ENCODE results near the gene GALNT16. TPM values are rescaled to one million over a fixed set of nuclear protein-coding genes. Genes with fewer than 3 reads are reported as not detected.

Gene GALNT16
- total RNA-seq, 2 experiments from 2014 or later, result not detected

GRCh38 chr14:69313176-69313575, 53.2 kb downstream of the GALNT16 start:
- no peak overlapping the region for H3K4me3 Mint-ChIP-seq
- H3K36me3 Mint-ChIP-seq, result no peaks in the 10 kb centered on the region
- no peak for DNase-seq
- no peaks in the 10 kb centered on the region for H3K4me1 Mint-ChIP-seq (ENCODE audit: low read depth)
- H3K9me3 Mint-ChIP-seq, result peaks cover 4% of the 10 kb centered on the region
- ChIA-PET POLR2A (no interaction called here), CTCF (no interaction called here)
- intact Hi-C loops (cut with micrococcal nuclease), result no loop called here
- H3K27me3 Mint-ChIP-seq, result peaks cover 11% of the 10 kb centered on the region
- H3K27ac Mint-ChIP-seq, result no peak overlapping the region

- Mint-ChIP-seq H3K4me3 (no peak overlapping the region), H3K27ac (no peak overlapping the region), H3K9me3 (peaks cover 4% of the 10 kb centered on the region), H3K36me3 (no peaks in the 10 kb centered on the region), H3K27me3 (peaks cover 11% of the 10 kb centered on the region), H3K4me1 (ENCODE audit: low read depth) (no peaks in the 10 kb centered on the region)
- intact Hi-C loops (cut with micrococcal nuclease), result no loop called here
- CTCF ChIA-PET, result interaction anchor here (0.7 kb wide), 1 partner anchor 172 kb away, joined by 3 read pairs; no protein-coding TSS in a partner anchor
- POLR2A ChIA-PET, result no interaction called here
- no peak for DNase-seq
These were observed 54.4 kb downstream of the GALNT16 start for GRCh38 chr14:69314327-69314726.

- no peak overlapping the region for H3K4me3 Mint-ChIP-seq
- no peaks in the 10 kb centered on the region for H3K36me3 Mint-ChIP-seq
- H3K27me3 Mint-ChIP-seq, result peaks cover 9% of the 10 kb centered on the region
- H3K27ac Mint-ChIP-seq, result no peak overlapping the region
- ChIA-PET CTCF (interaction anchor here (0.7 kb wide), 1 partner anchor 171 kb away, joined by 3 read pairs; no protein-coding TSS in a partner anchor), POLR2A (no interaction called here)
- intact Hi-C loops (cut with micrococcal nuclease), result no loop called here
- no peaks in the 10 kb centered on the region for H3K4me1 Mint-ChIP-seq (ENCODE audit: low read depth)
- H3K9me3 Mint-ChIP-seq, result peaks cover 4% of the 10 kb centered on the region
- DNase-seq, result no peak
These were observed 55.3 kb downstream of the GALNT16 start for GRCh38 chr14:69315301-69315700.

GRCh38 chr14:69316449-69317101, 56.6 kb downstream of the GALNT16 start:
- H3K27me3 Mint-ChIP-seq, result peaks cover under 1% of the 10 kb centered on the region
- H3K4me1 Mint-ChIP-seq (ENCODE audit: low read depth), result no peaks in the 10 kb centered on the region
- peak; percentile 3 for DNase-seq
- intact Hi-C loops (cut with micrococcal nuclease), result no loop called here
- peaks cover 4% of the 10 kb centered on the region for H3K9me3 Mint-ChIP-seq
- H3K27ac Mint-ChIP-seq, result no peak overlapping the region
- no peaks in the 10 kb centered on the region for H3K36me3 Mint-ChIP-seq
- H3K4me3 Mint-ChIP-seq, result no peak overlapping the region
- POLR2A ChIA-PET, result no interaction called here
- CTCF ChIA-PET, result interaction anchor here (1.0 kb wide), 1 partner anchor 226 kb away, joined by 4 read pairs; no protein-coding TSS in a partner anchor

- no peaks in the 10 kb centered on the region for H3K4me1 Mint-ChIP-seq (ENCODE audit: low read depth)
- H3K27me3 Mint-ChIP-seq, result no peaks in the 10 kb centered on the region
- peak; percentile 1 for DNase-seq
- ChIA-PET POLR2A (no interaction called here), CTCF (interaction anchor here (1.0 kb wide), 1 partner anchor 227 kb away, joined by 4 read pairs; no protein-coding TSS in a partner anchor)
- H3K9me3 Mint-ChIP-seq, result peaks cover 4% of the 10 kb centered on the region
- intact Hi-C loops (cut with micrococcal nuclease), result no loop called here
- H3K36me3 Mint-ChIP-seq, result no peaks in the 10 kb centered on the region
- H3K4me3 Mint-ChIP-seq, result no peak overlapping the region
- no peak overlapping the region for H3K27ac Mint-ChIP-seq
These were observed 57.3 kb downstream of the GALNT16 start for GRCh38 chr14:69317102-69317755.

- no peak overlapping the region for H3K27ac Mint-ChIP-seq
- H3K4me3 Mint-ChIP-seq, result no peak overlapping the region
- intact Hi-C loops (cut with micrococcal nuclease), result no loop called here
- H3K36me3 Mint-ChIP-seq, result no peaks in the 10 kb centered on the region
- POLR2A ChIA-PET, result no interaction called here
- no peaks in the 10 kb centered on the region for H3K27me3 Mint-ChIP-seq
- DNase-seq, result peak; percentile 3
- H3K4me1 Mint-ChIP-seq (ENCODE audit: low read depth), result no peaks in the 10 kb centered on the region
- peaks cover 4% of the 10 kb centered on the region for H3K9me3 Mint-ChIP-seq
- CTCF ChIA-PET, result interaction anchor here (1.0 kb wide), 1 partner anchor 228 kb away, joined by 4 read pairs; no protein-coding TSS in a partner anchor
These were observed 57.8 kb downstream of the GALNT16 start for GRCh38 chr14:69317780-69318179.

- no peak overlapping the region for H3K27ac Mint-ChIP-seq
- H3K36me3 Mint-ChIP-seq, result no peaks in the 10 kb centered on the region
- peaks cover 4% of the 10 kb centered on the region for H3K9me3 Mint-ChIP-seq
- no peak overlapping the region for H3K4me3 Mint-ChIP-seq
- intact Hi-C loops (cut with micrococcal nuclease), result no loop called here
- DNase-seq, result peak; percentile 1
- H3K27me3 Mint-ChIP-seq, result no peaks in the 10 kb centered on the region
- POLR2A ChIA-PET, result no interaction called here
- CTCF ChIA-PET, result interaction anchor here (0.6 to 1.2 kb wide), 2 partner anchors 25 to 76 kb away, joined by 3 read pairs; no protein-coding TSS in a partner anchor
- H3K4me1 Mint-ChIP-seq (ENCODE audit: low read depth), result no peaks in the 10 kb centered on the region
These were observed 58.3 kb downstream of the GALNT16 start for GRCh38 chr14:69318241-69318640.

GRCh38 chr14:69318901-69319475, 59.0 kb downstream of the GALNT16 start:
- no peak overlapping the region for H3K27ac Mint-ChIP-seq
- intact Hi-C loops (cut with micrococcal nuclease), result no loop called here
- peak; percentile 5 for DNase-seq

GRCh38 chr14:69319911-69320310, 60.0 kb downstream of the GALNT16 start:
- ChIA-PET POLR2A (no interaction called here), CTCF (no interaction called here)
- H3K27ac Mint-ChIP-seq, result no peak overlapping the region
- H3K4me3 Mint-ChIP-seq, result no peak overlapping the region
- intact Hi-C loops (cut with micrococcal nuclease), result no loop called here
- peaks cover 4% of the 10 kb centered on the region for H3K9me3 Mint-ChIP-seq
- H3K36me3 Mint-ChIP-seq, result no peaks in the 10 kb centered on the region
- DNase-seq, result peak; percentile 3
- no peaks in the 10 kb centered on the region for H3K4me1 Mint-ChIP-seq (ENCODE audit: low read depth)
- no peaks in the 10 kb centered on the region for H3K27me3 Mint-ChIP-seq

More at GRCh38 chr14:69318901-69319475, 59.0 kb downstream of the GALNT16 start:
- Mint-ChIP-seq H3K9me3 (peaks cover 4% of the 10 kb centered on the region), H3K36me3 (no peaks in the 10 kb centered on the region), H3K4me1 (ENCODE audit: low read depth) (no peaks in the 10 kb centered on the region), H3K4me3 (no peak overlapping the region), H3K27me3 (no peaks in the 10 kb centered on the region)
- POLR2A ChIA-PET, result no interaction called here
- CTCF ChIA-PET, result interaction anchor here (0.6 to 1.2 kb wide), 2 partner anchors 26 to 77 kb away, joined by 3 read pairs; no protein-coding TSS in a partner anchor

- Mint-ChIP-seq H3K4me1 (ENCODE audit: low read depth) (no peaks in the 10 kb centered on the region), H3K4me3 (no peak overlapping the region), H3K27me3 (no peaks in the 10 kb centered on the region), H3K27ac (no peak overlapping the region), H3K9me3 (peaks cover 2% of the 10 kb centered on the region), H3K36me3 (no peaks in the 10 kb centered on the region)
- ChIA-PET POLR2A (no interaction called here), CTCF (interaction anchor here (1.5 kb wide), 1 partner anchor 60 kb away, joined by 3 read pairs; no protein-coding TSS in a partner anchor)
- intact Hi-C loops (cut with micrococcal nuclease), result no loop called here
- DNase-seq, result peak; percentile 4
These were observed 60.8 kb downstream of the GALNT16 start for GRCh38 chr14:69320581-69321365.

GRCh38 chr14:69321601-69322330, 61.8 kb downstream of the GALNT16 start:
- DNase-seq, result peak; percentile 1
- Mint-ChIP-seq H3K36me3 (no peaks in the 10 kb centered on the region), H3K27me3 (no peaks in the 10 kb centered on the region), H3K4me1 (ENCODE audit: low read depth) (no peaks in the 10 kb centered on the region), H3K27ac (no peak overlapping the region), H3K9me3 (no peaks in the 10 kb centered on the region), H3K4me3 (no peak overlapping the region)
- ChIA-PET POLR2A (no interaction called here), CTCF (interaction anchor here (1.5 kb wide), 1 partner anchor 61 kb away, joined by 3 read pairs; no protein-coding TSS in a partner anchor)
- intact Hi-C loops (cut with micrococcal nuclease), result no loop called here

All from activated CD4-positive, alpha-beta memory T cell treated with anti-CD3 and anti-CD28 coated beads for 36 hours (primary cell).